Lower leg skin (tissue), 4 donors: ENCODE measurements around the gene KRTAP6-1. TPM values are rescaled to one million over a fixed set of nuclear protein-coding genes. Genes with fewer than 3 reads are reported as not detected.

Experiments
- DNase-seq, 2 donors: peaks; one replicate each; pipeline ENCODE4 v3.0.0-alpha.2; 2019; ENCODE audit warnings: low spot score in 2 of 2
- H3K4me3 ChIP-seq: fragments of 200-600 bp; sonication (generic); 2 replicates; pipeline ENCODE4 v1.5.1; 2017; ENCODE audit warnings: mild to moderate bottlenecking, low read depth; ENCODE audit not compliant: poor library complexity, severe bottlenecking
- POLR2A ChIP-seq, 2 donors: fragments of 450-650 bp; IDR thresholded peaks; one replicate each; pipeline ENCODE4 v1.6.1; 2016 to 2017; ENCODE audit warnings: antibody characterized with exemption in 2 of 2, mild to moderate bottlenecking in 1 of 2, moderate library complexity in 1 of 2
- WGBS, 2 donors: methylation state at CpG; one replicate each; pipeline ENCODE4 v1.1.5; 2018; 5-methylcytosine and 5-hydroxymethylcytosine counted together
- intact Hi-C: fragments of 100-400 bp; cut with DNase I; formaldehyde crosslinking; loops from one replicate; pipeline ENCODE4 v1.15.0; 2023; ENCODE audit warnings: low total_unique reads
- total RNA-seq, 4 donors: library from RNA; depleted of rRNA; stranded (reverse); fragments of >200 nt; gene quantifications; one replicate each; pipeline ENCODE4 v1.1.0, GENCODE V29; 2016
- TF ChIP-seq, protein P1 (sequence below), 3 donors: fragments of 450-650 bp; IDR thresholded peaks; one replicate each; pipeline ENCODE4 v1.5.1; 2016; ENCODE audit warnings: antibody characterized with exemption in 3 of 3, mild to moderate bottlenecking in 3 of 3, moderate library complexity in 2 of 3

KRTAP6-1 gene
- total RNA-seq, 4 donors from 2014 or later: 14.9 TPM; not detected in 3

DNA sequence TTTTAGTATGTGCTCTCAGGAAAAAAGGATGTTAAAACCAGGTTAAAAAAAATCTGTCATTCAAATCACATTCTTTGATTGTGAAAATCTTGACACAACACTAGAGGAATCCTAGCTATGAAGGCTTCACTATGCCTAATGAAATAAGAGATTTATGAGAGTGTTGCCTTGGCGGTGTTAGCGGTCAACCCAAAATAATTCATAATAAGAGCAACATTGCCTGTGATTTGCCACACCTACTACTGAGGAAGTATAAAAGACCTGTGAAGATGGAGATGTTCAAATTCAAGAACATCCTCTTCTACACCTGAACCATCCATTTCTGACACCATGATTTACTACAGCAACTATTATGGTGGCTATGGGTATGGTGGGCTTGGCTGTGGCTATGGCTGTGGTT, 2.4 kb upstream of the KRTAP6-1 start, which contains the start of gene KRTAP20-1:
Gene KRTAP20-1, plus strand, starts transcription at position 301 of the 400 bp plus-strand sequence. Its CDS starts 30 bp downstream, at position 331.
- DNase-seq: no peak
- no peak within 1 kb of the TSS for H3K4me3 ChIP-seq
- TF ChIP-seq, protein P1, sequence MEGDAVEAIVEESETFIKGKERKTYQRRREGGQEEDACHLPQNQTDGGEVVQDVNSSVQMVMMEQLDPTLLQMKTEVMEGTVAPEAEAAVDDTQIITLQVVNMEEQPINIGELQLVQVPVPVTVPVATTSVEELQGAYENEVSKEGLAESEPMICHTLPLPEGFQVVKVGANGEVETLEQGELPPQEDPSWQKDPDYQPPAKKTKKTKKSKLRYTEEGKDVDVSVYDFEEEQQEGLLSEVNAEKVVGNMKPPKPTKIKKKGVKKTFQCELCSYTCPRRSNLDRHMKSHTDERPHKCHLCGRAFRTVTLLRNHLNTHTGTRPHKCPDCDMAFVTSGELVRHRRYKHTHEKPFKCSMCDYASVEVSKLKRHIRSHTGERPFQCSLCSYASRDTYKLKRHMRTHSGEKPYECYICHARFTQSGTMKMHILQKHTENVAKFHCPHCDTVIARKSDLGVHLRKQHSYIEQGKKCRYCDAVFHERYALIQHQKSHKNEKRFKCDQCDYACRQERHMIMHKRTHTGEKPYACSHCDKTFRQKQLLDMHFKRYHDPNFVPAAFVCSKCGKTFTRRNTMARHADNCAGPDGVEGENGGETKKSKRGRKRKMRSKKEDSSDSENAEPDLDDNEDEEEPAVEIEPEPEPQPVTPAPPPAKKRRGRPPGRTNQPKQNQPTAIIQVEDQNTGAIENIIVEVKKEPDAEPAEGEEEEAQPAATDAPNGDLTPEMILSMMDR (IDR thresholded peaks at IDR 0.05): no peak
- TF ChIP-seq POLR2A (IDR thresholded peaks at IDR 0.05): no peak
- intact Hi-C loops: no loop called here
- WGBS, 2 donors: 69 to 74% methylated on average over 2 of the region's 2 CpGs

- no peak overlapping the region for H3K4me3 ChIP-seq
- no peak for TF ChIP-seq POLR2A (IDR thresholded peaks at IDR 0.05)
- TF ChIP-seq, protein P1 (IDR thresholded peaks at IDR 0.05): no peak
- DNase-seq: no peak
- intact Hi-C loops: no loop called here
Observed at GRCh38 chr21:30615199-30615598, 1.5 kb upstream of the KRTAP6-1 start.

- intact Hi-C loops: no loop called here
- no peak overlapping the region for H3K4me3 ChIP-seq
- no peak for TF ChIP-seq POLR2A (IDR thresholded peaks at IDR 0.05)
- TF ChIP-seq, protein P1 (IDR thresholded peaks at IDR 0.05): no peak
- DNase-seq: no peak
- WGBS, 2 donors: 70 to 76% methylated on average over 2 of the region's 2 CpGs
Observed at GRCh38 chr21:30612132-30612531, 1.6 kb downstream of the KRTAP6-1 start.

GRCh38 chr21:30605968-30606367, 7.8 kb downstream of the KRTAP6-1 start:
- TF ChIP-seq POLR2A (IDR thresholded peaks at IDR 0.05): no peak
- TF ChIP-seq, protein P1 (IDR thresholded peaks at IDR 0.05): no peak
- H3K4me3 ChIP-seq: no peak overlapping the region
- 80 to 85% methylated on average over 2 of the region's 2 CpGs for WGBS, 2 donors
- intact Hi-C loops: no loop called here
- DNase-seq: no peak

DNA sequence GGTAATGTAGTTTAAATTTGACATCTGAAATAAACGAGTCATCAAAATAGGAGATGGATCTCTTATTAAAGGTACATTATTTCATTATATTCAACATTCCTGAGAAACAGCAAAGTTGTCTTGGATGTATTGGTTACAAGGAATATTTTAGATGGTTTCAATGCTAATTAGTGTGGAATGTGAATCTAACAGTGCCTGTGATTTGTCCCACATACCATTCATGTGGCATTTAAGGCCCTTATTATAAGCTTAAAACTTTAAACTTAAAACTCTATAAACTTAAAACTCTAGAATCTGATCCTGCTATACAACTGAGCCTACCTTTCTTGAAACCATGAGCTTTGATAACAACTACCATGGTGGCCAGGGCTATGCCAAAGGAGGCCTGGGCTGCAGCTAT, 12.9 kb downstream of the KRTAP6-1 start, which contains the start of gene KRTAP22-1:
Gene KRTAP22-1, plus strand, starts transcription at position 301 of the 400 bp plus-strand sequence.
- no peak for TF ChIP-seq POLR2A (IDR thresholded peaks at IDR 0.05)
- TF ChIP-seq, protein P1 (IDR thresholded peaks at IDR 0.05): no peak
- 0 to 89% methylated on average over 1 of the region's 1 CpG for WGBS, 2 donors
- no peak within 1 kb of the TSS for H3K4me3 ChIP-seq
- no peak for DNase-seq
- intact Hi-C loops: no loop called here

DNA sequence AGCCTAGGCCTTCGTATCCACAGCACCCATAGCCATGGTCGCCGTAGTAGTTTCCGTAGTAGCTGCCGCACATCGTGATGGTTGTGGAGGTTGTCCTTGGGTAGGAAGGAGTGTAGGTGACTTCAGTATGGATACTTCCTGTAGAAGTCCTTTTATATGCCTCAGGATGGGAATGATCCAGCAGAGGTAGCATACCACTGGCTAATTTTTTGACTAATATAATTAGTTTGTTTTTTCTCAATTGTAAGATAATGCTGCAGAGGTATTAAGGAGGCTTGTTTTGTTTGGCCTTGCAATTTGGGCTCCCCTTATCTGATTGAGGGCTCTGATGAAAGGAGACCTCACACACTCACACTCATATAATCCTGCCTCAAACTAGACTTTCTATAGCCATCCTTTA, 14.9 kb downstream of the KRTAP6-1 start, which contains the start of gene KRTAP6-2:
Gene KRTAP6-2, minus strand, starts transcription at position 101 of the 400 bp plus-strand sequence. Its CDS starts 28 bp downstream, at position 73.
- no peak for TF ChIP-seq POLR2A (IDR thresholded peaks at IDR 0.05)
- TF ChIP-seq, protein P1 (IDR thresholded peaks at IDR 0.05): no peak
- intact Hi-C loops: no loop called here
- 93 to 96% methylated on average over 6 of the region's 6 CpGs for WGBS, 2 donors
- no peak for DNase-seq
- H3K4me3 ChIP-seq: no peak within 1 kb of the TSS
